H9 (cell line): ENCODE measurements around the gene LACRT. TPM values are rescaled to one million over a fixed set of nuclear protein-coding genes. Genes with fewer than 3 reads are reported as not detected.

Experiments used
- DNase-seq: peaks from one replicate; pipeline ENCODE4 v3.0.0-alpha.2; 2017
- H2AFZ ChIP-seq: one replicate; pipeline ENCODE4 v1.6.1; 2013; ENCODE audit warnings: mild to moderate bottlenecking, low read length, control low read depth, moderate library complexity
- H2AK5ac ChIP-seq: 2 replicates; pipeline ENCODE4 v1.6.1; 2013; ENCODE audit warnings: low read length, control low read depth, mixed read lengths; ENCODE audit not compliant: insufficient read length
- H2BK120ac ChIP-seq: one replicate; pipeline ENCODE4 v1.6.1; 2013; ENCODE audit warnings: low read depth, mild to moderate bottlenecking, low read length, control low read depth, inconsistent platforms; ENCODE audit not compliant: poor library complexity, severe bottlenecking
- H2BK12ac ChIP-seq: 2 replicates; pipeline ENCODE4 v1.6.1; 2013; ENCODE audit warnings: low read length, control low read depth, mixed read lengths, low read depth; ENCODE audit not compliant: insufficient read length
- H2BK15ac ChIP-seq: 2 replicates; pipeline ENCODE4 v1.6.1; 2013; ENCODE audit warnings: low read depth, low read length, control low read depth
- H2BK20ac ChIP-seq: one replicate; pipeline ENCODE4 v1.6.1; 2013; ENCODE audit warnings: low read depth, mild to moderate bottlenecking, low read length, control low read depth, inconsistent platforms; ENCODE audit not compliant: poor library complexity, severe bottlenecking
- H2BK5ac ChIP-seq: 2 replicates; pipeline ENCODE4 v1.6.1; 2013; ENCODE audit warnings: low read length, control low read depth, mixed read lengths; ENCODE audit not compliant: insufficient read length
- H3K14ac ChIP-seq: 2 replicates; pipeline ENCODE4 v1.6.1; 2013; ENCODE audit warnings: low read length, control low read depth; ENCODE audit not compliant: insufficient read depth
- H3K18ac ChIP-seq: 2 replicates; pipeline ENCODE4 v1.6.1; 2013; ENCODE audit warnings: low read depth, mild to moderate bottlenecking, mixed read lengths, low read length, control low read depth; ENCODE audit not compliant: insufficient read length
- H3K23ac ChIP-seq: 2 replicates; pipeline ENCODE4 v1.6.1; 2013; ENCODE audit warnings: low read length, control low read depth, mixed read lengths, low read depth; ENCODE audit not compliant: insufficient read length
- H3K23me2 ChIP-seq: 2 replicates; pipeline ENCODE4 v1.6.1; 2013; ENCODE audit warnings: low read depth, mild to moderate bottlenecking, mixed read lengths, low read length, control low read depth; ENCODE audit not compliant: insufficient read length, poor library complexity, severe bottlenecking
- H3K27ac ChIP-seq: 2 replicates; pipeline ENCODE4 v1.5.1; 2013; ENCODE audit warnings: low read length, control low read depth, mixed read lengths, low read depth; ENCODE audit not compliant: insufficient read length
- H3K27me3 ChIP-seq: 2 replicates; pipeline ENCODE4 v1.6.1; 2013; ENCODE audit warnings: low read length, control low read depth, inconsistent platforms; ENCODE audit not compliant: insufficient read depth
- H3K4ac ChIP-seq: 2 replicates; pipeline ENCODE4 v1.6.1; 2013; ENCODE audit warnings: low read depth, mild to moderate bottlenecking, control low read depth, inconsistent platforms, low read length, moderate library complexity
- H3K4me1 ChIP-seq: 2 replicates; pipeline ENCODE4 v1.6.1; 2013; ENCODE audit warnings: low read length, control low read depth, inconsistent platforms; ENCODE audit not compliant: insufficient read depth
- H3K4me2 ChIP-seq: 2 replicates; pipeline ENCODE4 v1.6.1; 2013; ENCODE audit warnings: low read length, control low read depth, mixed read lengths; ENCODE audit not compliant: insufficient read length, insufficient read depth
- H3K56ac ChIP-seq: 2 replicates; pipeline ENCODE4 v1.6.1; 2013; ENCODE audit warnings: low read depth, mild to moderate bottlenecking, mixed read lengths, low read length, control low read depth; ENCODE audit not compliant: insufficient read length
- H3K79me1 ChIP-seq: 2 replicates; pipeline ENCODE4 v1.6.1; 2013; ENCODE audit warnings: low read depth, mild to moderate bottlenecking, moderate library complexity, low read length, control low read depth, inconsistent platforms; ENCODE audit not compliant: insufficient read depth, poor library complexity, severe bottlenecking
- H3K79me2 ChIP-seq: 2 replicates; pipeline ENCODE4 v1.6.1; 2013; ENCODE audit warnings: low read length, control low read depth, inconsistent platforms; ENCODE audit not compliant: insufficient read depth
- H3K9ac ChIP-seq: 2 replicates; pipeline ENCODE4 v1.6.1; 2013; ENCODE audit warnings: low read length, control low read depth, mixed read lengths; ENCODE audit not compliant: insufficient read length; ENCODE audit errors: extremely low read depth
- H3K9me3 ChIP-seq: one replicate; pipeline ENCODE4 v1.6.1; 2013; ENCODE audit warnings: low read depth, low read length, inconsistent platforms; ENCODE audit not compliant: control insufficient read depth
- H3T11ph ChIP-seq: one replicate; pipeline ENCODE4 v1.6.1; 2013; ENCODE audit warnings: mild to moderate bottlenecking, low read length, control low read depth, inconsistent platforms
- H4K20me1 ChIP-seq: one replicate; pipeline ENCODE4 v1.6.1; 2013; ENCODE audit not compliant: control insufficient read depth, insufficient read length, insufficient read depth
- H4K5ac ChIP-seq: 2 replicates; pipeline ENCODE4 v1.6.1; 2013; ENCODE audit warnings: low read depth, mild to moderate bottlenecking, mixed read lengths, low read length, control low read depth; ENCODE audit not compliant: insufficient read length
- H4K8ac ChIP-seq: replicated peaks from 2 replicates; pipeline ENCODE4 v1.6.1; 2013; ENCODE audit warnings: low read length, control low read depth, mixed read lengths, low read depth; ENCODE audit not compliant: insufficient read length
- H4K91ac ChIP-seq: 2 replicates; pipeline ENCODE4 v1.6.1; 2013; ENCODE audit warnings: low read depth, mild to moderate bottlenecking, moderate library complexity, mixed read lengths, low read length, control low read depth; ENCODE audit not compliant: insufficient read length
- H3K27ac Mint-ChIP-seq, 3 experiments: 2 replicates in 2 of 3; 3 replicates in 1 of 3; pipeline ENCODE4 v1.8.0; 2020 to 2021; ENCODE audit warnings: mixed read lengths in 3 of 3, mild to moderate bottlenecking in 1 of 3, moderate library complexity in 1 of 3
- H3K27me3 Mint-ChIP-seq: 2 replicates; pipeline ENCODE4 v1.8.0; 2021; ENCODE audit warnings: low read depth, mild to moderate bottlenecking, moderate library complexity, mixed read lengths
- H3K36me3 Mint-ChIP-seq, 3 experiments: 2 replicates in 2 of 3; 3 replicates in 1 of 3; pipeline ENCODE4 v1.8.0; 2020 to 2021; ENCODE audit warnings: low read depth in 3 of 3, mixed read lengths in 3 of 3; ENCODE audit not compliant: insufficient read depth in 1 of 3
- H3K4me1 Mint-ChIP-seq, 2 experiments: 2 replicates each; pipeline ENCODE4 v1.8.0; 2020; ENCODE audit warnings: mixed read lengths in 2 of 2
- H3K4me3 Mint-ChIP-seq, 2 experiments: 2 replicates in 1 of 2; 3 replicates in 1 of 2; pipeline ENCODE4 v1.8.0; 2020 to 2021; ENCODE audit warnings: mild to moderate bottlenecking in 2 of 2, mixed read lengths in 2 of 2, moderate library complexity in 1 of 2
- H3K9me3 Mint-ChIP-seq, 2 experiments: 2 replicates in 1 of 2; 3 replicates in 1 of 2; pipeline ENCODE4 v1.8.0; 2020; ENCODE audit warnings: mild to moderate bottlenecking in 2 of 2, mixed read lengths in 2 of 2, moderate library complexity in 1 of 2
- WGBS: extraction: QIAGEN DNeasy Blood & Tissue Kit; methylation state at CpG from one replicate; pipeline ENCODE4 v1.1.7; 2013; ENCODE audit warnings: missing lambda C conversion rate, low lambda C conversion rate, mixed read lengths; ENCODE audit not compliant: insufficient read length; ENCODE audit errors: extremely low coverage; 5-methylcytosine and 5-hydroxymethylcytosine counted together
- total RNA-seq: library from RNA; stranded (reverse); gene quantifications from 2 replicates; pipeline ENCODE4 v1.2.1, GENCODE V29; 2021
- TF ChIP-seq, protein P1 (sequence below): fragments of 200-600 bp; sonication (generic); conservative IDR thresholded peaks from 3 replicates; pipeline ENCODE4 v1.8.0; 2021; ENCODE audit warnings: antibody characterized with exemption, mild to moderate bottlenecking

Gene LACRT
- total RNA-seq, 1 experiment from 2014 or later = not detected

DNA sequence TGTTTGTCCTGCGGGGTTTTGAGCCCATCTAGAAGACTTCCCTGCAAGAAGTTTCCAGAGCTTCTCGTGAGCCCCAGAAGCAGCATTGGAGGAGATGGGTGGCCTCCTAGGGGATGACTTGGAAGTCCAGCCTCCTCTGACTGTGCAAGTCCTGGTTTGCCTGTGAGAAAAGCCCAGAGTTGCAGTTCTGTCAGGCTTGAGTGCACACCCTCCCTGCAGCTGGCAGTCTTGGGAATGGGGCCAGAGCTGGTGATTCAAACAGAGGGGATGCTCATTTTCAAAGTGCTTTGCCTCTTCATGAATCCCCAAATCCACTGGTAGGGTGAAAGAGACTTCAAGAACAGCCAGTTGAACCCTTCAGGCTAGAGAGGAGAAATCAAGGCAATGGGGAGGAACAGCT lies 42.4 kb downstream of the LACRT start:
- no peak overlapping the region for H3K4me2 ChIP-seq
- H3K27ac ChIP-seq = no peak overlapping the region
- no peak overlapping the region for H4K91ac ChIP-seq
- H3K79me2 ChIP-seq = no peaks in the 10 kb centered on the region
- no peaks in the 10 kb centered on the region for H4K20me1 ChIP-seq
- peaks cover 95% of the 10 kb centered on the region for H3K27me3 Mint-ChIP-seq
- H3K4ac ChIP-seq = no peak overlapping the region
- H3K23ac ChIP-seq = no peak overlapping the region
- H3K14ac ChIP-seq = no peak overlapping the region
- H3K27me3 ChIP-seq = peaks cover 16% of the 10 kb centered on the region; the same call in 1 of the 2 replicates
- H2AFZ ChIP-seq = no peak overlapping the region
- H3K9me3 Mint-ChIP-seq = no peaks in the 10 kb centered on the region; a peak in 1 of 5 replicates
- WGBS = no CpG with 5 or more reads among the region's 2 CpGs
- no peak overlapping the region for H2BK20ac ChIP-seq
- peaks cover 12% of the 10 kb centered on the region for H3K23me2 ChIP-seq
- H3K36me3 Mint-ChIP-seq = peaks cover 0 to 1% (median 0%) of the 10 kb centered on the region in 3 experiments; a peak in 1 of 7 replicates
- TF ChIP-seq, protein P1, sequence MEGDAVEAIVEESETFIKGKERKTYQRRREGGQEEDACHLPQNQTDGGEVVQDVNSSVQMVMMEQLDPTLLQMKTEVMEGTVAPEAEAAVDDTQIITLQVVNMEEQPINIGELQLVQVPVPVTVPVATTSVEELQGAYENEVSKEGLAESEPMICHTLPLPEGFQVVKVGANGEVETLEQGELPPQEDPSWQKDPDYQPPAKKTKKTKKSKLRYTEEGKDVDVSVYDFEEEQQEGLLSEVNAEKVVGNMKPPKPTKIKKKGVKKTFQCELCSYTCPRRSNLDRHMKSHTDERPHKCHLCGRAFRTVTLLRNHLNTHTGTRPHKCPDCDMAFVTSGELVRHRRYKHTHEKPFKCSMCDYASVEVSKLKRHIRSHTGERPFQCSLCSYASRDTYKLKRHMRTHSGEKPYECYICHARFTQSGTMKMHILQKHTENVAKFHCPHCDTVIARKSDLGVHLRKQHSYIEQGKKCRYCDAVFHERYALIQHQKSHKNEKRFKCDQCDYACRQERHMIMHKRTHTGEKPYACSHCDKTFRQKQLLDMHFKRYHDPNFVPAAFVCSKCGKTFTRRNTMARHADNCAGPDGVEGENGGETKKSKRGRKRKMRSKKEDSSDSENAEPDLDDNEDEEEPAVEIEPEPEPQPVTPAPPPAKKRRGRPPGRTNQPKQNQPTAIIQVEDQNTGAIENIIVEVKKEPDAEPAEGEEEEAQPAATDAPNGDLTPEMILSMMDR = no peak
- no peak overlapping the region for H4K5ac ChIP-seq
- no peak overlapping the region for H2BK5ac ChIP-seq
- no peak overlapping the region for H4K8ac ChIP-seq
- H3K4me1 Mint-ChIP-seq = peaks cover 35 to 40% of the 10 kb centered on the region in 2 experiments
- no peak overlapping the region for H3K9ac ChIP-seq
- no peak overlapping the region for H2BK120ac ChIP-seq
- H2AK5ac ChIP-seq = no peak overlapping the region
- no peak for DNase-seq
- no peak overlapping the region for H3K4me3 Mint-ChIP-seq
- no peak overlapping the region for H3T11ph ChIP-seq
- H3K4me1 ChIP-seq = peaks cover 3% of the 10 kb centered on the region; the same call in 1 of the 2 replicates
- no peak overlapping the region for H2BK15ac ChIP-seq
- H3K79me1 ChIP-seq = no peaks in the 10 kb centered on the region
- no peak overlapping the region for H3K56ac ChIP-seq
- no peaks in the 10 kb centered on the region for H3K9me3 ChIP-seq
- no peak overlapping the region for H2BK12ac ChIP-seq
- H3K18ac ChIP-seq = no peak overlapping the region
- no peak overlapping the region for H3K27ac Mint-ChIP-seq
